IMR-90 (cell line): ENCODE measurements around the gene VAMP3.

Source experiments
- CTCF ChIP-seq: conservative IDR thresholded peaks from 2 replicates; pipeline ENCODE4 v1.5.1; 2012; ENCODE audit warnings: mild to moderate bottlenecking, low read depth, low read length, improper control_type of control experiment
- MXI1 ChIP-seq: IDR thresholded peaks from 2 replicates; pipeline ENCODE4 v1.6.1; 2012; ENCODE audit warnings: low read depth, mild to moderate bottlenecking, low read length, moderate library complexity, borderline replicate concordance
- POLR2A ChIP-seq: IDR thresholded peaks from 2 replicates; pipeline ENCODE4 v1.6.1; 2012; ENCODE audit warnings: mild to moderate bottlenecking, low read depth, low read length
- RAD21 ChIP-seq: IDR thresholded peaks from 2 replicates; pipeline ENCODE4 v1.6.1; 2012; ENCODE audit warnings: low read length, improper control_type of control experiment

GRCh38 chr1:7781923-7782495, 10.9 kb downstream of the VAMP3 start:
- TF ChIP-seq CTCF (no peak), MXI1 (no peak), RAD21 (no peak), POLR2A (no peak)
